Gastrocnemius medialis (tissue), 4 donors: ENCODE results near the gene ZNF776. TPM values are rescaled to one million over a fixed set of nuclear protein-coding genes. Genes with fewer than 3 reads are reported as not detected.
A peak's percentile ranks its signal among the peaks of the same experiment; 100 is the strongest.

Source experiments
- ATAC-seq, 2 donors: fragments of 150-250 bp; one replicate each; pipeline ENCODE4 v1.9.1; 2016
- DNase-seq, 2 donors: peaks; one replicate each; pipeline ENCODE4 v3.0.0-alpha.2; 2019
- H3K27ac ChIP-seq, 4 donors: fragments of 200-600 bp; sonication (generic); 1 replicate in 1 of 4; 2 replicates in 3 of 4; pipeline ENCODE4 v1.5.1; 2016 to 2018; ENCODE audit warnings: mild to moderate bottlenecking in 2 of 4, moderate library complexity in 1 of 4
- H3K27me3 ChIP-seq, 3 donors: fragments of 200-600 bp; sonication (generic) in 2 of 3; 1 replicate in 1 of 3; 2 replicates in 2 of 3; pipeline versions ENCODE4 v1.5.1 to v1.6.0; 2016 to 2019; ENCODE audit warnings: mild to moderate bottlenecking in 1 of 3, moderate library complexity in 1 of 3
- H3K36me3 ChIP-seq, 2 donors: fragments of 200-600 bp; sonication (generic) in 1 of 2; one replicate each; pipeline ENCODE4 v1.5.1; 2017 to 2018
- H3K4me1 ChIP-seq, 2 donors: fragments of 200-600 bp; sonication (generic) in 1 of 2; one replicate each; pipeline ENCODE4 v1.5.1; 2016 to 2017; ENCODE audit warnings: mild to moderate bottlenecking in 2 of 2
- H3K4me3 ChIP-seq, 4 donors: fragments of 200-600 bp; sonication (generic) in 3 of 4; 1 replicate in 1 of 4; 2 replicates in 3 of 4; pipeline ENCODE4 v1.5.1; 2016 to 2019; ENCODE audit warnings: mild to moderate bottlenecking in 2 of 4
- H3K9me3 ChIP-seq, 3 donors: fragments of 200-600 bp; sonication (generic) in 2 of 3; 1 replicate in 1 of 3; 2 replicates in 2 of 3; pipeline ENCODE4 v1.5.1; 2016 to 2019
- CTCF ChIP-seq, 5 experiments: fragments of 450-650 bp in 3 of 5; fragments of 200-600 bp in 2 of 5; sonication (generic) in 2 of 5; IDR thresholded peaks in 4 of 5; conservative IDR thresholded peaks in 1 of 5; 1 replicate in 4 of 5; 2 replicates in 1 of 5; pipeline ENCODE4 v1.5.1; 2016 to 2019; ENCODE audit warnings: antibody characterized with exemption in 5 of 5, mild to moderate bottlenecking in 3 of 5, moderate library complexity in 3 of 5
- POLR2A ChIP-seq, 2 donors: fragments of 450-650 bp; IDR thresholded peaks; one replicate each; pipeline ENCODE4 v1.6.1; 2017; ENCODE audit warnings: antibody characterized with exemption in 2 of 2, mild to moderate bottlenecking in 2 of 2, moderate library complexity in 2 of 2
- in situ Hi-C, 4 donors: fragments of 200-750 bp; cut with MboI; loops; one replicate each; pipeline versions ENCODE4 v1.15.0 to v1.8.0; 2017; ENCODE audit warnings: low sequenced_read_pairs in 4 of 4
- intact Hi-C: fragments of 100-400 bp; cut with DNase I; formaldehyde crosslinking; loops from one replicate; pipeline ENCODE4 v1.15.1; 2023; ENCODE audit warnings: low total_unique reads
- total RNA-seq, 4 donors: library from RNA; depleted of rRNA; stranded (reverse); fragments of >200 nt; gene quantifications; one replicate each; pipeline versions ENCODE4 v1.1.0 to v1.2.3, GENCODE V29; 2016

ZNF776 gene
- total RNA-seq, 4 donors from 2014 or later = 5.0 to 8.1 (median 8.0) TPM

- H3K36me3 ChIP-seq = peaks cover 12 to 72% of the 10 kb centered on the region in 2 donors
- H3K9me3 ChIP-seq = peaks cover 0 to 5% (median 0%) of the 10 kb centered on the region in 3 donors
- no peak for DNase-seq
- TF ChIP-seq POLR2A (IDR thresholded peaks at IDR 0.05) (no peak), CTCF (IDR thresholded peaks at IDR 0.05 in 4 of 5, conservative IDR thresholded peaks at IDR 0.05 in 1 of 5) (no peak)
- H3K27ac ChIP-seq = peak overlapping the region in 1 of 4 donors; percentile 93
- intact Hi-C loops = no loop called here
- H3K4me1 ChIP-seq = peaks cover 0 to 13% of the 10 kb centered on the region in 2 donors
- in situ Hi-C loops = no loop called here
- no peak overlapping the region for H3K4me3 ChIP-seq
- H3K27me3 ChIP-seq = no peaks in the 10 kb centered on the region
- ATAC-seq = no peak
Measured at GRCh38 chr19:57778336-57778735, 31.7 kb downstream of the ZNF776 start.

- Histone ChIP-seq H3K4me3 (no peak overlapping the region), H3K4me1 (peaks cover 0 to 5% of the 10 kb centered on the region in 2 donors), H3K36me3 (peaks cover 12 to 68% of the 10 kb centered on the region in 2 donors), H3K9me3 (peaks cover 0 to 5% (median 0%) of the 10 kb centered on the region in 3 donors), H3K27ac (no peak overlapping the region), H3K27me3 (no peaks in the 10 kb centered on the region)
- in situ Hi-C loops = no loop called here
- no peak for TF ChIP-seq POLR2A (IDR thresholded peaks at IDR 0.05)
- no peak for TF ChIP-seq CTCF (IDR thresholded peaks at IDR 0.05 in 4 of 5, conservative IDR thresholded peaks at IDR 0.05 in 1 of 5)
- no peak for ATAC-seq
- intact Hi-C loops = no loop called here
- DNase-seq = no peak
Measured at GRCh38 chr19:57779220-57779845, 32.7 kb downstream of the ZNF776 start.

- intact Hi-C loops = no loop called here
- in situ Hi-C loops = no loop called here
- no peak for ATAC-seq
- no peak for DNase-seq
- Histone ChIP-seq H3K4me3 (no peak overlapping the region), H3K9me3 (no peaks in the 10 kb centered on the region), H3K36me3 (peaks cover 0 to 44% of the 10 kb centered on the region in 2 donors), H3K4me1 (no peaks in the 10 kb centered on the region), H3K27ac (peak overlapping the region in 1 of 4 donors; percentile 12), H3K27me3 (no peaks in the 10 kb centered on the region)
- TF ChIP-seq CTCF (IDR thresholded peaks at IDR 0.05 in 4 of 5, conservative IDR thresholded peaks at IDR 0.05 in 1 of 5) (no peak), POLR2A (IDR thresholded peaks at IDR 0.05) (no peak)
Measured at GRCh38 chr19:57786286-57786685, 39.7 kb downstream of the ZNF776 start.

- H3K27me3 ChIP-seq = no peaks in the 10 kb centered on the region
- DNase-seq (no peak), ATAC-seq (peak in 1 of 2 donors; percentile 33)
- TF ChIP-seq CTCF (IDR thresholded peaks at IDR 0.05 in 4 of 5, conservative IDR thresholded peaks at IDR 0.05 in 1 of 5) (no peak), POLR2A (IDR thresholded peaks at IDR 0.05) (no peak)
- peak overlapping the region in 1 of 4 donors; percentile 12 for H3K27ac ChIP-seq
- in situ Hi-C loops (no loop called here), intact Hi-C loops (no loop called here)
- H3K4me1 ChIP-seq = no peaks in the 10 kb centered on the region
- H3K36me3 ChIP-seq = peaks cover 0 to 38% of the 10 kb centered on the region in 2 donors
- H3K4me3 ChIP-seq = no peak overlapping the region
- no peaks in the 10 kb centered on the region for H3K9me3 ChIP-seq
Measured at GRCh38 chr19:57786906-57787305, 40.3 kb downstream of the ZNF776 start.
